ENCODE results near the gene KIAA0319L.

Gene KIAA0319L

GRCh38 chr1:35443768-35444518 is 113.3 kb downstream of the KIAA0319L start:
- WGBS (ENCODE audit: extremely low coverage, insufficient coverage, insufficient read length): no CpG with 5 or more reads among the region's 5 CpGs
- Histone ChIP-seq H3K79me2 (ENCODE audit: control insufficient read depth, insufficient read depth, low read length, poor library complexity) (no peaks in the 10 kb centered on the region), H2BK12ac (ENCODE audit: low read length) (no peak overlapping the region)

GRCh38 chr1:35442734-35443133 is 114.5 kb downstream of the KIAA0319L start:
- Histone ChIP-seq H3K79me1 (ENCODE audit: low read length) (peaks cover 3% of the 10 kb centered on the region), H4K12ac (ENCODE audit: low read depth, low read length) (no peak overlapping the region), H3K9me3 (ENCODE audit: insufficient read depth, low read depth, low read length) (peaks cover 1% of the 10 kb centered on the region), H2AFZ (ENCODE audit: insufficient read depth, low read length, poor library complexity) (no peak overlapping the region), H4K91ac (ENCODE audit: low read depth, low read length) (no peak overlapping the region), H3K27me3 (ENCODE audit: insufficient read depth, low read length) (no peaks in the 10 kb centered on the region), H3K79me2 (ENCODE audit: control insufficient read depth, insufficient read depth, low read length, poor library complexity) (no peaks in the 10 kb centered on the region), H3K23ac (ENCODE audit: low read length) (no peak overlapping the region), H3K18ac (ENCODE audit: low read length) (no peak overlapping the region), H2AK5ac (ENCODE audit: low read length) (no peak overlapping the region), H4K8ac (ENCODE audit: low read depth, low read length) (no peak overlapping the region), H3K4me1 (ENCODE audit: control insufficient read depth in 1 of 2, insufficient read depth in 2 of 2, low read length in 2 of 2) (peaks cover 15 to 20% of the 10 kb centered on the region in 2 experiments), H2BK5ac (ENCODE audit: low read depth, low read length, poor library complexity) (no peak overlapping the region), H3K4me2 (ENCODE audit: low read length) (no peak overlapping the region), H3K14ac (ENCODE audit: low read length) (no peak overlapping the region), H2BK12ac (ENCODE audit: low read length) (no peak overlapping the region), H3K36me3 (ENCODE audit: control insufficient read depth in 1 of 2, insufficient read depth in 2 of 2, low read length in 2 of 2) (peaks cover 18 to 23% of the 10 kb centered on the region in 2 experiments), H3K4me3 (ENCODE audit: low read depth, low read length) (no peak overlapping the region), H3K9ac (ENCODE audit: low read length) (no peak overlapping the region), H3K4ac (ENCODE audit: low read depth, low read length) (no peak overlapping the region), H2BK120ac (ENCODE audit: insufficient read depth, low read length, poor library complexity) (no peak overlapping the region), H3K27ac (ENCODE audit: low read depth, low read length) (no peak overlapping the region)
- no CpG with 5 or more reads among the region's 4 CpGs for WGBS (ENCODE audit: extremely low coverage, insufficient coverage, insufficient read length)
- DNase-seq: no peak

More at GRCh38 chr1:35443768-35444518, 113.3 kb downstream of the KIAA0319L start:
- H3K27ac ChIP-seq (ENCODE audit: low read depth, low read length): no peak overlapping the region
- no peak for DNase-seq
- H3K4me3 ChIP-seq (ENCODE audit: low read depth, low read length): no peak overlapping the region
- H3K23ac ChIP-seq (ENCODE audit: low read length): no peak overlapping the region
- H3K9ac ChIP-seq (ENCODE audit: low read length): no peak overlapping the region
- H3K9me3 ChIP-seq (ENCODE audit: insufficient read depth, low read depth, low read length): peaks cover 1% of the 10 kb centered on the region
- H3K79me1 ChIP-seq (ENCODE audit: low read length): peaks cover 3% of the 10 kb centered on the region
- H3K27me3 ChIP-seq (ENCODE audit: insufficient read depth, low read length): no peaks in the 10 kb centered on the region
- H3K4me1 ChIP-seq (ENCODE audit: control insufficient read depth in 1 of 2, insufficient read depth in 2 of 2, low read length in 2 of 2): peaks cover 15 to 20% of the 10 kb centered on the region in 2 experiments
- H2BK120ac ChIP-seq (ENCODE audit: insufficient read depth, low read length, poor library complexity): no peak overlapping the region
- no peak overlapping the region for H3K4me2 ChIP-seq (ENCODE audit: low read length)
- H2BK5ac ChIP-seq (ENCODE audit: low read depth, low read length, poor library complexity): no peak overlapping the region
- H4K91ac ChIP-seq (ENCODE audit: low read depth, low read length): no peak overlapping the region
- H3K14ac ChIP-seq (ENCODE audit: low read length): no peak overlapping the region
- no peak overlapping the region for H4K12ac ChIP-seq (ENCODE audit: low read depth, low read length)
- H3K36me3 ChIP-seq (ENCODE audit: control insufficient read depth in 1 of 2, insufficient read depth in 2 of 2, low read length in 2 of 2): peaks cover 20 to 31% of the 10 kb centered on the region in 2 experiments
- H4K8ac ChIP-seq (ENCODE audit: low read depth, low read length): no peak overlapping the region
- no peak overlapping the region for H2AK5ac ChIP-seq (ENCODE audit: low read length)
- no peak overlapping the region for H2AFZ ChIP-seq (ENCODE audit: insufficient read depth, low read length, poor library complexity)
- no peak overlapping the region for H3K18ac ChIP-seq (ENCODE audit: low read length)
- no peak overlapping the region for H3K4ac ChIP-seq (ENCODE audit: low read depth, low read length)

DNA sequence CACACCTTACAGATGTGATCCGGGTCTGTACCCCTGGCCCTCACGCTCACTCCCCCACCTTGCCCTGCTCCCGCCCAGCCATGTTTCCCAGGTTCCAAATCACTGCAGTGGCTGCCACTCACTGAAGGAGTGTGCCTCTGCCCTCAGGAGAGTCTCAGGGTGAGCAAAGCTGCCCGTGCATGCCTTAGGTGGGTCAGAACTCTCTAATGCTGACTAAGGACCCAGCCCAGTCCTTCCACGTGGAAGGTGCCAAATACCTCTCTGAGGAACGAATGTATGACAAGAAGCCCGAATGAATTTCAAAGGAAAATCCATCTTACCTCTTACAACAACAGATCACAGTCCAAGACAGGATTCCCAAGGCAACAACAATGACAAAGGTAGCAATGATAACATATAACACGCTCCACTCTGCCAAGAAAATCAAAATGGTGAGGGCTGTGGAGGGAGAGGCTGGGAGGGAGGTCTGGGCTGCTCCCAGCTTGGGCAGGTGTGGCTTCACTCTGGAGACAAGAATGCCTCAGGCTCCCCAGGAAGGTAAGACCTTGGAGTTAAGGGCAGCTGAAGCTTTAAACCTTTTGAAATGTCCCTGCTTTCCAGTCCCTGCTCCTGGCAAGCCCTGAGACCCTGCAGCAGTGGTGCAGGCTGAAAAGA is 115.2 kb downstream of the KIAA0319L start:
- Histone ChIP-seq H2BK120ac (ENCODE audit: insufficient read depth, low read length, poor library complexity) (no peak overlapping the region), H3K9me3 (ENCODE audit: insufficient read depth, low read depth, low read length) (peaks cover 1% of the 10 kb centered on the region), H3K36me3 (ENCODE audit: control insufficient read depth in 1 of 2, insufficient read depth in 2 of 2, low read length in 2 of 2) (peaks cover 20 to 28% of the 10 kb centered on the region in 2 experiments), H3K18ac (ENCODE audit: low read length) (no peak overlapping the region), H4K8ac (ENCODE audit: low read depth, low read length) (no peak overlapping the region), H3K79me1 (ENCODE audit: low read length) (peaks cover 3% of the 10 kb centered on the region), H2AFZ (ENCODE audit: insufficient read depth, low read length, poor library complexity) (no peak overlapping the region), H3K4me1 (ENCODE audit: control insufficient read depth in 1 of 2, insufficient read depth in 2 of 2, low read length in 2 of 2) (peaks cover 15 to 20% of the 10 kb centered on the region in 2 experiments), H3K4me2 (ENCODE audit: low read length) (no peak overlapping the region), H3K14ac (ENCODE audit: low read length) (no peak overlapping the region), H2BK5ac (ENCODE audit: low read depth, low read length, poor library complexity) (no peak overlapping the region), H4K12ac (ENCODE audit: low read depth, low read length) (no peak overlapping the region), H3K4me3 (ENCODE audit: low read depth, low read length) (no peak overlapping the region), H3K4ac (ENCODE audit: low read depth, low read length) (no peak overlapping the region), H3K27ac (ENCODE audit: low read depth, low read length) (no peak overlapping the region), H3K23ac (ENCODE audit: low read length) (no peak overlapping the region), H2BK12ac (ENCODE audit: low read length) (no peak overlapping the region), H3K9ac (ENCODE audit: low read length) (no peak overlapping the region), H3K79me2 (ENCODE audit: control insufficient read depth, insufficient read depth, low read length, poor library complexity) (no peaks in the 10 kb centered on the region), H2AK5ac (ENCODE audit: low read length) (no peak overlapping the region), H4K91ac (ENCODE audit: low read depth, low read length) (no peak overlapping the region), H3K27me3 (ENCODE audit: insufficient read depth, low read length) (no peaks in the 10 kb centered on the region)
- no peak for DNase-seq
- WGBS (ENCODE audit: extremely low coverage, insufficient coverage, insufficient read length): no CpG with 5 or more reads among the region's 8 CpGs

- Histone ChIP-seq H4K8ac (ENCODE audit: low read depth, low read length) (no peak overlapping the region), H3K36me3 (ENCODE audit: control insufficient read depth in 1 of 2, insufficient read depth in 2 of 2, low read length in 2 of 2) (peaks cover 38 to 51% of the 10 kb centered on the region in 2 experiments), H3K27me3 (ENCODE audit: insufficient read depth, low read length) (no peaks in the 10 kb centered on the region), H4K12ac (ENCODE audit: low read depth, low read length) (no peak overlapping the region), H2AFZ (ENCODE audit: insufficient read depth, low read length, poor library complexity) (no peak overlapping the region), H3K23ac (ENCODE audit: low read length) (no peak overlapping the region), H3K18ac (ENCODE audit: low read length) (no peak overlapping the region), H3K4me2 (ENCODE audit: low read length) (no peak overlapping the region), H2AK5ac (ENCODE audit: low read length) (no peak overlapping the region), H2BK5ac (ENCODE audit: low read depth, low read length, poor library complexity) (no peak overlapping the region), H3K9ac (ENCODE audit: low read length) (no peak overlapping the region), H2BK12ac (ENCODE audit: low read length) (no peak overlapping the region), H3K27ac (ENCODE audit: low read depth, low read length) (no peak overlapping the region), H3K4me3 (ENCODE audit: low read depth, low read length) (no peak overlapping the region), H3K4ac (ENCODE audit: low read depth, low read length) (no peak overlapping the region), H3K9me3 (ENCODE audit: insufficient read depth, low read depth, low read length) (peaks cover 1% of the 10 kb centered on the region), H3K14ac (ENCODE audit: low read length) (no peak overlapping the region), H3K79me1 (ENCODE audit: low read length) (peaks cover 3% of the 10 kb centered on the region), H4K91ac (ENCODE audit: low read depth, low read length) (no peak overlapping the region), H3K4me1 (ENCODE audit: control insufficient read depth in 1 of 2, insufficient read depth in 2 of 2, low read length in 2 of 2) (peaks cover 13 to 17% of the 10 kb centered on the region in 2 experiments), H3K79me2 (ENCODE audit: control insufficient read depth, insufficient read depth, low read length, poor library complexity) (no peaks in the 10 kb centered on the region), H2BK120ac (ENCODE audit: insufficient read depth, low read length, poor library complexity) (no peak overlapping the region)
- no CpG with 5 or more reads among the region's 1 CpG for WGBS (ENCODE audit: extremely low coverage, insufficient coverage, insufficient read length)
- DNase-seq: peak; percentile 13 to 68
These were observed 117.6 kb downstream of the KIAA0319L start for GRCh38 chr1:35439626-35440025.

Data from trophoblast cell (in vitro differentiated cells and primary cell).